Urothelium cell line (cell line): ENCODE results near the gene BCL6.

ENCODE experiments used
- DNase-seq: peaks from one replicate; pipeline ENCODE4 v3.0.0; 2011; ENCODE audit warnings: low spot score, mixed read lengths
- FAIRE-seq: peaks from 2 replicates; lab custom pipeline; 2011; peaks lifted over from hg19 to GRCh38; lab: Jason Lieb, UNC

BCL6 gene

GRCh38 chr3:187720337-187720670 is 25.0 kb downstream of the BCL6 start:
- FAIRE-seq (no peak), DNase-seq (no peak)

- DNase-seq (no peak), FAIRE-seq (no peak)
Measured at GRCh38 chr3:187719628-187720336, 25.5 kb downstream of the BCL6 start.

- no peak for FAIRE-seq
- DNase-seq: no peak
Measured at GRCh38 chr3:187718802-187719201, 26.5 kb downstream of the BCL6 start.

- no peak for FAIRE-seq
- no peak for DNase-seq
Measured at GRCh38 chr3:187717572-187717971, 27.7 kb downstream of the BCL6 start.

- DNase-seq: peak; percentile 79
- FAIRE-seq: no peak
Measured at GRCh38 chr3:187714404-187714979, 30.8 kb downstream of the BCL6 start.

- no peak for FAIRE-seq
- DNase-seq: no peak
Measured at GRCh38 chr3:187713504-187713903, 31.8 kb downstream of the BCL6 start.

- DNase-seq: peak; percentile 31
- no peak for FAIRE-seq
Measured at GRCh38 chr3:187709155-187709554, 36.1 kb downstream of the BCL6 start.

GRCh38 chr3:187708696-187709095 is 36.6 kb downstream of the BCL6 start:
- DNase-seq (no peak), FAIRE-seq (no peak)

GRCh38 chr3:187706971-187707370 is 38.3 kb downstream of the BCL6 start:
- FAIRE-seq (peak; percentile 53), DNase-seq (no peak)

GRCh38 chr3:187705164-187705563 is 40.1 kb downstream of the BCL6 start:
- FAIRE-seq (no peak), DNase-seq (no peak)

- FAIRE-seq: no peak
- DNase-seq: no peak
Measured at GRCh38 chr3:187702507-187703033, 42.7 kb downstream of the BCL6 start, which contains the start of gene RTP2. Gene RTP2 (minus strand): TSS chr3:187702557. CDS start chr3:187702128, 429 bp downstream.

- DNase-seq (no peak), FAIRE-seq (no peak)
Measured at GRCh38 chr3:187700249-187700648, 45.0 kb downstream of the BCL6 start.

- DNase-seq (no peak), FAIRE-seq (peak; percentile 66)
Measured at GRCh38 chr3:187698499-187699399, 46.5 kb downstream of the BCL6 start.

- DNase-seq (no peak), FAIRE-seq (no peak)
Measured at GRCh38 chr3:187696021-187696420, 49.2 kb downstream of the BCL6 start.

- no peak for DNase-seq
- FAIRE-seq: no peak
Measured at GRCh38 chr3:187695449-187695848, 49.8 kb downstream of the BCL6 start.

GRCh38 chr3:187694801-187695200 is 50.5 kb downstream of the BCL6 start:
- FAIRE-seq (no peak), DNase-seq (no peak)

- DNase-seq (no peak), FAIRE-seq (no peak)
Measured at GRCh38 chr3:187693431-187693830, 51.8 kb downstream of the BCL6 start.

- FAIRE-seq (no peak), DNase-seq (no peak)
Measured at GRCh38 chr3:187689984-187690383, 55.3 kb downstream of the BCL6 start.

GRCh38 chr3:187686621-187687273 is 58.5 kb downstream of the BCL6 start:
- no peak for FAIRE-seq
- DNase-seq: no peak

- no peak for DNase-seq
- FAIRE-seq: no peak
Measured at GRCh38 chr3:187685948-187686347, 59.3 kb downstream of the BCL6 start.

- no peak for FAIRE-seq
- DNase-seq: peak; percentile 46
Measured at GRCh38 chr3:187684880-187685279, 60.4 kb downstream of the BCL6 start.
